T1000 (cell line): Measurements from ENCODE around the gene RNF128.
A peak's percentile ranks its signal among the peaks of the same experiment; 100 is the strongest.

ENCODE experiments used
- DNase-seq: peaks from one replicate; lab custom pipeline; 2025; ENCODE audit warnings: mixed read lengths; lab: John Stamatoyannopoulos, UW

The RNF128 gene, protein sequence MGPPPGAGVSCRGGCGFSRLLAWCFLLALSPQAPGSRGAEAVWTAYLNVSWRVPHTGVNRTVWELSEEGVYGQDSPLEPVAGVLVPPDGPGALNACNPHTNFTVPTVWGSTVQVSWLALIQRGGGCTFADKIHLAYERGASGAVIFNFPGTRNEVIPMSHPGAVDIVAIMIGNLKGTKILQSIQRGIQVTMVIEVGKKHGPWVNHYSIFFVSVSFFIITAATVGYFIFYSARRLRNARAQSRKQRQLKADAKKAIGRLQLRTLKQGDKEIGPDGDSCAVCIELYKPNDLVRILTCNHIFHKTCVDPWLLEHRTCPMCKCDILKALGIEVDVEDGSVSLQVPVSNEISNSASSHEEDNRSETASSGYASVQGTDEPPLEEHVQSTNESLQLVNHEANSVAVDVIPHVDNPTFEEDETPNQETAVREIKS

GRCh38 chrX:106726485-106727437, at the start of gene RNF128:
Gene RNF128 (plus strand): TSS chrX:106726701. CDS start chrX:106726914, 213 bp downstream.
- DNase-seq = peak; percentile 3

DNA sequence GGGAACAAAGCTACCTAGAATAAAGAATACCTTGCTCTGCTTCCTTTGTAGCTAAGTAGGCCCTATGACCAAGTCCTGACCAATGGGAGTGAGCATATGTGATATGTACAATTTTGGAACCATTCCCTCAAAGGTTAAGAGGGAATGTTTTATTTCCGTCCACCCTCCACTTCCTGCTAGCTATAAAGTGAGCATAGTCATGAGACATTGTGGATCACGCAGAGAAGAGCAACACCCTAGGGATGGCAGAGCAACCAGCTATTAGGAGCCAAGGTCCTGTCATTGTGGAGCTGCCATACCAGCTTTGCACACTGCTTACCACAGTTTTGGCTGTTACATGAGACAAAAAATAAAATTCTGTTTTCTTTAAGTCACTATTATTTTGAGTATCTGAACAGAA, 45.8 kb upstream of the RNF128 start:
- DNase-seq = no peak

GRCh38 chrX:106684207-106684606, 42.3 kb upstream of the RNF128 start:
- no peak for DNase-seq

- no peak for DNase-seq
These were observed 34.0 kb upstream of the RNF128 start for GRCh38 chrX:106692425-106693065.

- no peak for DNase-seq
These were observed 30.0 kb upstream of the RNF128 start for GRCh38 chrX:106696502-106696901.

- DNase-seq = no peak
These were observed 27.8 kb upstream of the RNF128 start for GRCh38 chrX:106698693-106699092.

DNA sequence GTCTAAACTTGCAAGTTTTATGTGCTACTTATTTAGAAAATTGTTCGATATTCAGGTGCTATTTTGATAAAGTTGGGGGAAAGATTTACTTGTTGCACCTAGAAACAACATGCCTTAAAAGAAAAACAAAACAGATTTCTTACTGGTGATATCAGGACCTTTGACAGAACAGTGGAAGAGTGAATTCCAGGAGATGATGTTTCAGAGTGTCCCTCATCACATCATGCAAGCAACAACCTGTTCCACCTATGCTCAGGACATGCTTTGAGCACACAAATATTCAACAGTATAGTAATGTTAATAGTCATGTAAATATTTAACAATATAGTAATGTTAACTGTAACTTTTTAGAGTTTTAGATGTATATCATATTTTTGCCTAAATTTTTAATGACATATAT, 23.9 kb upstream of the RNF128 start:
- DNase-seq = no peak

- no peak for DNase-seq
These were observed 20.0 kb upstream of the RNF128 start for GRCh38 chrX:106706466-106706865.

DNA sequence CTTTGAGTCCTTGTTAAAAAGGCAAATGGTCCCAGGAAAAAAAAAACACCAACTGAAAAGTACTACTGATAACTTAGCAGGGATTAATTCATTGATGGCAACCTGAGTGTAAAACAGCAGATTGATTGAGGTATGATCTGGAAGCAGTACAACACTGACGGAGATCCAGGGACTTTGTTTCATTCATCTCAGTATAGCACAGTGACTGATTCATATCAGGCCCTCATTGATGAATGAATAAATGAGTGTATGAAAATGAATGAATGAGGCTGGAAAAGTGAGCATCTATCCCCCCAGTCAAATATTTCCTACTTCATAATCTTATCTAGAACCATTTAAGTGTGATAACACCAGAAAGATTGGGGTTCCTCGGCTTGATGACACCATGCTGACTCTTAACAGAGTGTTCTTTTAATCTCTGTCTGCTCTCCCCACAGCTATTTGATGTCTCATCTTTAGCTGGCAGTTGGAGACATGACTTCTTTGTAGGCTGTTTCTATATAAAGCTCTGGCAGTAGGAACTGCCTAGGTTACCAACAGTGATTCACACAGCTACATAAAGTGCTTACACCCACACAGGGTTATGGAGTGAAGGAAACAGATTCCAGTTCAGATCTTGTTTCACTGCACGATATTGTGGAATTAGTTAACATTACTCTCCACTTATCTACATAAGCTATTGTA, 18.6 kb upstream of the RNF128 start:
- DNase-seq = peak; percentile 2

DNA sequence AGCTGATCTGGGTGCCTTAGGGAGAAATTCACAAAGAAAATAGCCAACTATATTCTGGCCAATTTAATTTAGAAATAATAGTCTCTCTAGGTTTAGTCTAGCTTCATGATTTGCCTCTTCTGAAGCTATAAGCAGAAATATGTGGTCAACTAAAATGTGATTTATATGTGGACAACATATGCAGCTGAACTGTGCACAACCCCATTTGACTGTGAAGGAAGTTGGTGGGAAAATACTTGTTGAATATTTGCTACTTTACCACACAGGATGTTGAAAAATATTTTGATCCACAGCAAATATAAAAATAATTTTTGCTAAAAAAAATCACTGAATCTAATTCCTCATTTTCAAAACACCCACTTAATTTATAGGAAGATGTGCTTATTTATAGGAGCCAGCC, 15.7 kb upstream of the RNF128 start:
- DNase-seq = no peak

GRCh38 chrX:106711375-106711774, 15.1 kb upstream of the RNF128 start:
- no peak for DNase-seq

DNA sequence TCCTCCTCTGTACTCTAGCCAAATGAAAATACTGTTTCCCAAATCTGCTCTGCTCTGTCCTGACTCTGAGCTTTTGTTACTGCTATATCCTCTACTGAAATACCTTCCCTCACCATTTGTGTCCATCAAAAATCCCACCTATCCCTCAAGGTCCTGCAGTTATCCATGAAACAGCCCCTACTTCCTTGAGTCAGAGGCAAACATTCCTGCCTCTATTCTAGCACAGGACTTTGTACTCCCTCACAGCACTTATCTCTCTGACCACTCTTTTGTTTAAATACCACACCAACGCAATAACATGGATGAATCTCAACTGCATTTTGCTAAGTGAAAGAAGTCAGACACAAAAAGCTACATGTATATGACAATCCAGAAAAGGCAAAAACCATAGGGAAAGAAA, 10.5 kb upstream of the RNF128 start:
- no peak for DNase-seq

DNA sequence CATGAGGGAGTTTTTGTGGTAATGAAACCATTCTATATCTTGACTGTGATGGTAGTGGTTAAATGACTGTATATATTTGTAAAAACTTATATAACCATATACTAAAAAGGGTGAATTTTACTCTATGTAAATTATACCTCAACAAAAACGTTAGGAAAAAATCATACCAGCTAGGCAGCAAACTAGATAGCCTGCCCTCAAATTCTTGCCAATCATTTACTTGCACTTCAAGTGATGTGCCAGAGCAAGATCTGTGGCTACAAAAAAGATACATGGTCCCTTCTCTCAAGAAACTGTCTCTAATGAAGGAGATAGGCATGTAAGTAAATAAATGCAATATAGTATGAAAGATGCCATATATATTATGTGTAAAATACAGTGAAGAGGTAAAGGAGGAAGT, 10.0 kb upstream of the RNF128 start:
- no peak for DNase-seq

DNA sequence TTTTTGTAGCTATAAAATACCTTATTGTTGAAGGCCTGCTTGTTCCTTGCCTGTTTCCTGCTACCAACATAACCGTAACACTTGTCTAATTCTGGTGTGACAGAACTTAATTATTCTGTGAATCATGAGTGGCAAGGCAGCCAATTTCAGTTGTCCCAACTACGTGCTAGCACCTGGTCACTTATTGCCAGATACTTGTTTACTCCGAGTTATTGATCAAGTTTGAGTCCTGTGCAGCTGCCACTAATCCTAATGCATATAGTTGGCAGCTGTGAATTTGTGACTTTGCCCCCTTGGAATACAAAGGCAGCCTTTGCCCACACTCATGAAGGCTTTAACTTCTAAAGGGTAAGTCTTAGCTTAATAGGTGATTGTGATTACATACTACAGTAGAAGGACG, 7.8 kb upstream of the RNF128 start:
- DNase-seq = no peak

DNA sequence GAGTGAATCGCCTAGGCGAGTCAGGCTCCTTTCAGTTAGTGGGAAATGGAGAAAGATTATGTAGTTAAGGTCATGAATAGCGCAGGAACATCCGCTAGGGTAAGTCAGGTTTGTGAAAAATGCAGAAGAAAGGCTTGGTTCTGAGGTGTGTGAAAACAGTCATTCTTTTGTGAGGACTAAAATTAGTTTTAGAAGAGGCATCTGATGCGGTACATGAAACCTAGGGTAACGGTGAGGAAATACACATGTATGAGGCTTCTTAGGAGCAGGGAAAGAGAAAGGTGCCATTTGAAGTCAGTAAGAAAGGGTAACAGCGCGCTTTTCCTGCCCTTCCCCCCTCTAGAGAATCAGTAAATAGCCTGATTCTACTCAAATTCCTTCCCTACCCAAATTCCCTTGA, 570 bp upstream of the RNF128 start:
- no peak for DNase-seq

GRCh38 chrX:106728337-106728736, 1.8 kb downstream of the RNF128 start:
- no peak for DNase-seq

DNA sequence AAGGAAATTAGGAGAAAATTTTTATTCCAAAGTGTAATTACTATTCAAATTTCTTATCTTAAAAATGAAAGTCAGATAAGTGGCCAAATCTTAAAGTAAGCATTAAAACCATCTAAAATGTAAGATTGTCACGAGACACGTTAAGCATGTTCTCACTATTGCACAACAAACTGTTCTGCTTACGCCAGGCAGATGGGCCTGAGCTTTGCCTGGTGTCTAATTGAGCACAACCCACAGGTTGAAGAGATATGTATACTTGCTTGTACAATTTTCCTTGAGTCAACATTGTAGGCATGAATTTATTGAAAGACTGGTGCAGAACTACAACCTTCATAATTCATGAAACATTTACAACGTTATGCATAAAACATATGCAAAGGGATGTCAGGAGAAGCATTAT, 3.9 kb downstream of the RNF128 start:
- no peak for DNase-seq

GRCh38 chrX:106731590-106731989, 5.1 kb downstream of the RNF128 start:
- DNase-seq = no peak

- no peak for DNase-seq
These were observed 8.3 kb downstream of the RNF128 start for GRCh38 chrX:106734827-106735226.

DNA sequence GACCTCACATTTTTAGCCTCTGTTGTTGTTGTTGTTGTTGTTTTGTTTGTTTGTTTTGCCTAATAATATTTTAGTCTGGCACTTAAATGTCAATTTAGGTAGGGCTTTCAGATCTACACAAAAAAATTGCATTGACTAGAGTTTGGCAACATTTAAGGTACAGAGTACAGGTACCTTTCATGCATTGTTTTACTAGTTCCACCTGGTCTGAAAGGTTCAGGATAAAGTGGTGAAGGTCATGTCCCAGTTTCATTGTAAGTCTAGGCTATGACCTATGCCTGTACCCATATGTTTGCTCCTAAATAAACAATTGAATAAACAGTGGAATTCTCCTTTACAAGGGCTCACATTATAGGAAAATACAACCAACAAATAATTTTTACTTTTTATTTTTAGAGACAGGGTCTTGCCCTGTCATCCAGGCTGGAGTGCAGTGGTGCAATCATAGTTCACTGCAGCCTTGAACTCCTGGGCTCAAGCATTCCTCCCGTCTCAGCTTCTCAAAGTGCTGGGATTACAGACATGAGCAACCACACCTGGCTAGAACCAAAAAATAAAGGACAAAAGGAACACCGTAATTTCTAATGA, 13.8 kb downstream of the RNF128 start:
- DNase-seq = no peak

- DNase-seq = no peak
These were observed 15.7 kb downstream of the RNF128 start for GRCh38 chrX:106742193-106742592.
